Femur (tissue), 1 donor: ENCODE results near the gene AMER2.

Experiments used
- DNase-seq: peaks from one replicate; pipeline ENCODE4 v3.0.0-alpha.2; 2017

AMER2 gene

DNA sequence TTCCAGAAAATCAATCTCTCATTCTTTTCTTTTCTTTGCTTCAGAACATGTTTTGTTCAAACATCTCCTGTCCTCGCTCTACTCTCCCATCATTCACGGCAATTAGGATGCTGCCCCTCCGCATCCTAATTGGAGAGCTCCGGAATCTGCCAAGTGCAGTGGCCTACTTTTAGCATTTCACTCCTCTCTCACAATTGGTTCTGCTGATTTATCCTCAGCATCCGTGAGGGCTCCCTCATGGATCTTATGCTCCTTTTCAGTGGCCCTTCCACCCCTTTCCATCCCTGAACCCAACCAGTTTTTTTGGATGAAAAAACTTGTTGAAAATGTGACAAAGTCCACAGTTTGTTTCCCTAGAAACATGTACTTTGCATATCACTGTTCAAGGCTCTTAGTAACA, 22.4 kb downstream of the AMER2 start:
- DNase-seq, result no peak

DNA sequence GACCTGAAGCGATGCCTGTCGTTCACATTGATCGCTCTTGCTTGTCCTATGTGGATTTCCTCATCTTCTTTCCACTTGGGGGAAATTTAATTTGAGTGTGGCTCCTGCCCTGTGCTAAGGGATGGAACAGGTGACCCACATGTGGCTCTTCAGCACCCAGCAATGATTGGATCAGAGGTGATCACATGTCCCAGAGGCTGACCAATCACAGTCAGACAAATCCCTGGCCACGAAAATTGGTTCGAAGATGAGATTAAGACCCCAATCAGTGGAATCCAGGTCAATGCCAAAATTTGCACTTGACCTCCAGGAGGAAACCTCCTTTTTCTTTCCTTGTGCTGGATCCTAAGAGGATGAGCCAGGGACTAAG, 23.7 kb downstream of the AMER2 start:
- no peak for DNase-seq

DNA sequence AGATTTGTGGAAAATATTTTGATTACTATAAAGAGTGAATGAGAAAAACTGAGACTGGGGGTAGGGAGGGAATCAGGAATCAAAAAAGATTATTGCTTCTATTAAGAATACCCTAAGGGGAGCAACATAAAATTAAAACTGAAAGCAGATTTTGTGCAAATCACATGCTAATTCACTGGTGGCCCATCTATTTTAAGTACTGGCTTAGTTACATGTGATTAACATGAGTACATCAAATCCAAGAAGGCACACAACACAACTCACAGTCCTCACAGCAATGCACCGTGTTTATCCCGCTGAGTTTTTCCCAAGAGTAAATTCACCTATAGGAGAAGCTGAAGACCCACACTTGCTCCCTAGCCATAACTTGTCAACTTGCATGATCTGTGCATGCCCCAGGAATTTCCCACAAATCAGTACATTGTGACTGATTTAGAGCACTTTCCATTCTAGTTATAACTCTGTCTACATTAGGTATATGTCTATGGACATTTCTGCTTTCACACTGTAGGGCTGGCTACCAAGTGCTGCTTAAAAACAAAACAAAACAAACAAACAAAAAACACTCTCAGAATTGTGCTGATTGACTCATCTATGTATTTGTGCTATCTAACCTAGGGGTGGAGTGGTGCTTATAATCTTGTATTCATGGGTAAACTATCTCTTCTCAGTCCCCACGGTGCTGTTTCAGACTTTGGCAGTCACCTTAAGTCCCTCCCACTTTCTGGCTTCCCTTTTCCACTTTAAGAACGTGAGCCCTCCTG, 24.3 kb downstream of the AMER2 start:
- no peak for DNase-seq

DNA sequence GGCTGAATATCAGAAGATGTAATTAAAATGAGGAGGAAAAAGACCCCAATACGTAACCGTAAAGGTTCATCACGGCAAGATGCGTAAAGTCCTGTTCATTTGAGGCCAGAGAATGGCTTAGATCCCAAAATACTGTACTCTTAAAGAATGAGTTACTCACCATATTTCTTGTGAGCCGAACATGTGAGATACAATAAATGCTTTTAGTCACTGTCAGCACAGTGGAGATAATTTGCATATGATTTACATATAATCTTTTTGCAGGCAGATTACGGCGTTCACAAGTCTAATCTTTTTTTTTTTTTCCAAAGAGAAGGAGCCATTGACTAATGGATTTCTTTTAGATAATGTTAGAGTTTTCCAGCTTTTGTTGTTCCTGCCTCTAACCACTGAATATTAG, 28.4 kb downstream of the AMER2 start:
- no peak for DNase-seq

DNA sequence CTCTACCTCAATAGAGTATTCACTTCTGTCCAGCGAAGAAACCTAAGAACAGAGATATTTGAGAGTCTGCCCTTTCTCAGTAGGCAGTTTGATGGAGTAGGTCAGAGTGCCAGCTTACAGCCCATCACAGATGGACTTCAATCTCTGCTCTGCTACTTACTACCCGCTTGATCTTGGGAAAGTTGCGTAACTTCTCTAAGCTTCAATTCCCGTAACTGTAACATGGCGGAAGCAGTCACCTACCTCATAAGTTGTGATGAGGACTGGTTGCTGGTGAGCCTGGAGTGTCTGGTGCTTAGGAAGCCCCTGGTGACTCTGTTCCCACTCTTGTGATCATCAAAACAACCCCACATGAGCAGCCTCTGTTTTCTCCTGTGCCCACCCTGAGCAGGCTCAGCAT, 31.0 kb downstream of the AMER2 start:
- no peak for DNase-seq

DNA sequence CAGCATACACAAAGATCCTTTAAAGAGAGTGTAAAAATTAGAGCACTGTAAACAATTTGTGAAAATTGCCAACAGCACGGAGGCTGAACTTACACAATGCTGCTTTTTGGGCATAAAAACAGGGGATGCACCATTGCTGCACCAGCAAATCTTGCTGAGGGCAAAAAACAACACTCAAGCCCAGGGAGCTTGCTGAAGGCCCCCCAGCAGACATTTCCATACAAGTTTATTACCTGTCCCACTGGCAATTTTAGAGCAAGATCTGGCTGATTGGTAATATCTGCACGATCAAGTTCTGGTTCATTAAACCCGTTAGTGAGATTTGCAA, 34.3 kb downstream of the AMER2 start:
- no peak for DNase-seq

DNA sequence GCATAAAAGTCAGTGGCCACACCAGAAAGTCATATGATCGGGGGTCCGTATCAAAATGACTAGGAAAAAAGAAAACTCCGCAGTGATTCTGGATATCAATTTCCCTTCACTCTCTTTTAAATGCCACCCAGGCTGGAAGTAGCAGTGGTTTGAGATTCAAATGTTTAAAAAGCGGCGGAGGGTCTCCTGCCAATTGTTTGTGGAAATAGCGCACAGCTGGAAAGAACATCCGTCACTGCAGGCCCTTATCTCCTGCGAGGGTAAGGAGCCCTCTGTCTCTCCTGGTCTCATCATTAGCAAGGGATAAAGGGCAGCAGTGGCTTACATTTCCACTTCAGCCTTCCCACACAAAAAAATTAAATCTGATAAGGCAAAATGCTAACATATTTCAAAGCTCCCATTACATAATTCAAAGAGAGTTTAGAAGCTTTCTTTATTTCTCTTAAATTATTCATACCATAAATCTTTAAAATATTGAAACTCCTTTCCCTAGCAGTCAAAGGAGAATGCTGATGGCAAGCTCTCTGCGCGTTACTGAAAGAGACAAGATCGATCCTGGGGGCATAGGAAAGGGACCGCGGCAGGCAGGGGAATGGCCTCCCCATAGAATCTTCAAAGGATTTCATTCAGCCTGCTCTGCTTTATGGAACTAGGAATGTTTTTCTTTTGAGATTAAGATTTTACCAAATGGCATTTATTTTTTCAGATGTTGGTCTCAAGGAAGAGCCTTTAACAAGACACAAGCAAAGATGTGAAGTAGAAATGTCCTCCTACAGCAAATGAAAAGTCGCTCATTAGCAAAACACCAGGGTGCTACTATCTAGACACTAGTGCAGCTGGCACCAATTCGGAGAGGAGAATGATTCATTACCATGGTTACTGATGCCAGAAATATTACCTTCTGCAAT, 35.0 kb downstream of the AMER2 start:
- no peak for DNase-seq

DNA sequence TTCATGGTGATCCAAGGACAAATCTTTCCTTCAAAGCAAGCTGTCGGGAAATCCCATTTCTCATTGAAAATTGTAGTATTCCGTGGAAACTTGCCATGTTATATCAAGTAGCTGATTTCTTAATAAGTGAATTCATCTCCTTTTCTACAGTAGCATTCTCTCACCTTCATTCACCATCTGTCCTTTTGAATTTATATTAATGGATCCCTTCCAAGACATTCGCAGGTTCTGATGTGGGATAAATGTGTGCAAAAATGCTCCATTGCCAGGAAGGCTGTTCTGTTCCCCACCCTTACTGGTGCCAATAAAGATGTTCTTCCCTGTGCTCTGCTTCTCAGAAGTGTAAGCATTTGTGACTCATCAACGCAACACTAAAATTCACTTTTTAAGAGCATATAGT, 36.2 kb downstream of the AMER2 start:
- no peak for DNase-seq

DNA sequence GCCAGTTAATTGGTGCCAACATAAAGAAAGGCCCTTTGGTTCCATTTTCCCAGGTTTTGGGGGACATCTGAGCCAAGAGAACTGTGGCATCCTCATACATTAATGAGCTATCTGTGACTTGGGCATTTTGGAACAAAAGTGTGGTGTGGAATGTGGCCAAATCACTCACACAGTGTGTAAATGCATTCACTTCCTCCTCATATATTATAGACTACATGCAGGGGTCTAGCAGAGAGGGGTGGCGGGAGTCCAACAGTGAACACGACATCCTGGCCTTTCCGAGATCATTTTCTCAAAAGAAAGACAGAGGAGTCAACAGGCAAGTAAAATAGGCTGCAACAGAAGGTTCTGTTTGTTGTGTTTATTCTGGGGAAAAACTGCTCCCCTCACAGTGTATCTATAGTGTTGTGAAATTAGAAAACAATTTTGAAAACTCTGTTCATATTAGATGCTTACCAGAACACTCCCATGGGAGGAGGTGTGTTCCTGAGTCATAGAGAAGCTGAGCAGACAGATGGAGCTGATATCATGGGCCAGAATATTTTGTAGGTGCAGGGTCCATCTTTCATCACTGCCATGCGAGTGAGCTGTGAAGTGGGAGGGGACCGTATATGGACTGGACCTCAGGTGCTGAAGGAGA, 39.2 kb downstream of the AMER2 start:
- no peak for DNase-seq

DNA sequence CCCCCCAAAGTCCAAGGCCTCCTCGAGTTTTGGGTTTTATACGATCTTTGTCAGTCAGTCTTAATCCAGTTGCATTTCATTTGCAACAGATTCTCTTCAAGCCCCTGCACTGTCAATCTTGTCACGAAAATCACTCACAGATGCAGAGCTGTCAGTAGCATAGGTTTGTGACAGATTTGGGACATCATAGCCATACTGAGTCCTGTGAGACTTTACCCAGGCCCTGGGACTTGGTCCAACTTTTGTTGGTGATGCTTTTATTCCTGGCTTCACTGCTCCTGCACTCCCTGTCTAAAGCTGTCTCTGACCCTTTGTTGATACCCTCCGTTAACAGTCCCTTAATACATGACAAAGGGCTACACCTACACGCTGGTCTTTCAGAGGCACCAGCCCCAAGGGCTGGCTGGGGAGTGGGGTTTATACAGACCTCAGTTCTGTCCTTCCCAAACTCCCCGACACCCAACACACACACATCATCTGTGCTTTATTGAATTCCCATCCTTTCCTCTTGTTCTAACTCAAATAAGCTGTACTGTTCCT, 40.1 kb downstream of the AMER2 start:
- no peak for DNase-seq

DNA sequence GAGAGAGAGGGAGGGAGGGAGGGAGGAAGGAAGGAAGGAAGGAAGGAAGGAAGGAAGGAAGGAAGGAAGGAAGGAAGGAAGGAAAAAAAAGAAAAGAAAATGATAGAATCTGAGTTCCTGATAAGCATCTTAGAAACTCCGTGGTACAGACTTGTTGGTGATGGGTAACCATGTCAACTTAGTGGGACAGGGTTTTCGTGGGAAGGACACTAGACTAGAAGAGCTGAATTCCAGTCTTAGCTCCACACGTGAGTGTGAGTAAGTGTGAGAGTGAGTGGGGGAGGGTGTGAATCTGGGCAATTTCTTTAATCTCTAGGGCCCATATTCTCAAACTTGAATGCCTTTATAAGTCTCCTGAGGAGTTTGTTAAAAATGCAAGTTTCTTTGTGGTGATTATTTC, 41.1 kb downstream of the AMER2 start:
- no peak for DNase-seq

DNA sequence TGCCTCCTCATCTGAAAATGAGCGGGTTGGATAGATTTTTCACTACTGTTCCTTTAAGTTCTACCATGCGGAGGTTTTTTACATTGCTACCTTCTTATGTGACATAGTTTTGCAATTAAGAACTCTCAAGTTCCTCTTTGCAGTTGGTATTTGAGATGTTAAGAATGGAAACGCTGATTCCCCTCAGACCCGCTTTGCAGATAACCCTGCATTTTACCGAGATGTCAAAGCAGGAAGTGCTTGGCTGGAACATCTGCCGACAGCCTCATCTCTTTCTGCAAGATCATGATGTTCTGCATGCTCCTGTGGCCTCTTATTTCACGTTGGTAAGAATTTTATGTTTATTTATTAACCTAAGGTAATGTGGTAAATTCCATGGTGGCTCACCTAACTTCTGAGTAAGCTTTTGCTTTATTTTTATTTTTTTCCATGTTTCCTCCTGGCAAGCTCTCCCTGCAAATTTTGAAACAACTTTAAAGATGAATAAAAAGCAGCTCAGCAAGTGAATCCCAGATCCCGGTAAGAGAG, 53.6 kb downstream of the AMER2 start:
- DNase-seq, result no peak

DNA sequence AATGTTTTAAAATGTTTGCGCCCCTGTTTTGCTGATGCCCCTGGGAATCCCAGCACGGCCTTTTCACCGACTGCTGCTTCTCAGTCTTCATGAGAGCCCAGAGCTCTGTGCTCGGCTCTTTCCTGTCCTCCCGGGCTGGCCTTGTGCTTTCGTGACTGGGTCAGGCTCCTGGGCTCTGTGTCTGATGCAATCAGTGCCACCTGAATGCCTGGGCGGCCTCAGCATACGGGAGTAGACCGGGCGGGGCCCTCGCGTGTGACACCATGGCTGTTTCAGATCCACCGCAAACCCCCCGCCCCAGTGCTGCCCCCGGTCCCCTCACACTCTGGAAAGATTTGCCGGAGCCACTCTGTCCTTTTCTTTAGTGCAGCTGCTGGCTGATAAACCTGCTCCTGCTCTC, 54.8 kb downstream of the AMER2 start:
- DNase-seq, result no peak

DNA sequence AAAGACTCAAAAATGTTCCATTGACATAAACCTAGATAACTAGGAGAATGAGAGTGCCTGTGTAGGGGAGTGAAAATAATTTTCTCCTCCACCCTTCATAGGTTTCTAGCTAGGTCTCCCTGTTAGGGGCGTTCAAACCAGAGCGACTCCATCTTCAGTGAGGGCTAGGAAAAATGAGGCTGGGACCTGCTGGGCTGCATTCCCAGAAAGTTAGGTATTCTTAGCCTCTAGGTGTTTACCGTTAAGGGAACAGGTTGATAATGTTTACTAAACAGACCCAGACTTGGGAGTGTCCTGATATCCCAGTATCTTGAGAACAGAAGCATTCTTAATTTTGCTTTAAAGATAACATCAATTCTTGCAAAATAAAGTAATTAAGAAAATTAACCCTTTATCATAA, 56.0 kb downstream of the AMER2 start:
- DNase-seq, result no peak

DNA sequence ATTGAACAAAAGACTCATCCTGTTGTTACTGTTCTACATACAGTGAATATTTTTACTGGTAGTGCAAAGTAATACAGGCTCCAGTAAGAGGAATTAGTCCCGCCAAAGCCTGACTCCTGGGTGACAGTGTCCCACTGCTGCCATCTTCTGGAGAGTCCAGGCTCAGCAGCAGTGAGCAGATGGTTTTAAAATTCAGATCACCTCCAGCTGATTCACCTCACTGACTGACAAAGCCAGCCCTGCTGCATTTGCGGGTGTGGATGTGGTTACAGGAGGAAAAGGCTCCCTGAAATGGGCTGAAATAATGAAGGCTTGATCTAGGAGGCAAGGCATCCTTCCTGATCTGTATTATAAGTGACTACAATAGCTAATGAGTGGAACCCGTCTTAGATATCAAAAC, 57.9 kb downstream of the AMER2 start:
- peak; percentile 80 for DNase-seq

DNA sequence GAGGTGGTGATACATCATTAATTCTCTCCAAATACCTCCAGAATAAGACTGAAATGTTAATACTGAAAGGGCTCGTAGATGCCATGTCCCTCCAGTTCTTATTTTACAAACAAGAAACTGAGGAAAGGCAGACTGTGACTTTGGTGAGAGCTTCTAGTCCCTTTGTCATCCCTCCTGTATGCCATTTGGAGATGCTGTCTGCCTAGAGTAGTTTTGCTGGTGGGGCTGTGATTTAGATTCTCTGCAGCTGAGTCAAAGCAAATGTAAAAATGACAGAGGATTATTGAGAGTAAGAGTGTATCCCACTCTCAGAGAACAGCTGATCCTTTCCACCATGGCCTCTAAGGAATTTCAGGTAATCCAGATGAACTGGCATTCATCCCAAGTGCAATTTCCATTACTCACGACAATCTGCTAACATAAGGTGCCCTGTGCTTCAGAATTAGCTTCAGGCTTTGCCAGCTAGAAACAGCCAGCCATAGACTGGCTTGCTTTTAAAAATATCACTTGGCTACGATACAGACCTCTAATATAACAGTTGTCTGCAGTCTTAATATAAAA, 59.3 kb downstream of the AMER2 start:
- no peak for DNase-seq
